ENCODE measurements around the gene MMP25. TPM values are rescaled to one million over a fixed set of nuclear protein-coding genes. Genes with fewer than 3 reads are reported as not detected.

MMP25 gene
- total RNA-seq, 1 experiment from 2014 or later, result 0.51 TPM

- Histone ChIP-seq H3K79me2 (ENCODE audit: low read length) (no peaks in the 10 kb centered on the region), H3F3A (ENCODE audit: low read length, unreplicated experiment) (no peaks in the 10 kb centered on the region), H3K36me3 (ENCODE audit: low read depth, low read length) (no peaks in the 10 kb centered on the region), H3K4me1 (ENCODE audit: insufficient read depth, low read length) (0 out of 2 replicates have a peak, but pooled peaks cover 4% of the 10 kb centered on the region), H2AFZ (ENCODE audit: low read length) (no peak overlapping the region), H3K9me2 (replicated peaks; ENCODE audit: low read length) (no peaks in the 10 kb centered on the region), H3K9me3 (ENCODE audit: low read length) (no peaks in the 10 kb centered on the region), H3K27me3 (ENCODE audit: low read length) (no peaks in the 10 kb centered on the region), H3K4me2 (ENCODE audit: low read length) (no peak overlapping the region), H3K27ac (ENCODE audit: low read length) (no peak overlapping the region), H3K9ac (ENCODE audit: low read length) (no peak overlapping the region), H4K20me1 (ENCODE audit: low read length) (no peaks in the 10 kb centered on the region), H3K4me3 (ENCODE audit: low read length) (no peak overlapping the region)
- ChIA-PET POLR2A (ENCODE audit: unreplicated experiment) (no interaction called here), CTCF (no interaction called here)
- intact Hi-C loops (cut with micrococcal nuclease), result no loop called here
- DNase-seq (no peak), ATAC-seq (no peak)
- TF ChIP-seq EZH2 (IDR thresholded peaks at IDR 0.05; ENCODE audit: low read length, unreplicated experiment), result no peak
- TF ChIP-seq, protein P1, sequence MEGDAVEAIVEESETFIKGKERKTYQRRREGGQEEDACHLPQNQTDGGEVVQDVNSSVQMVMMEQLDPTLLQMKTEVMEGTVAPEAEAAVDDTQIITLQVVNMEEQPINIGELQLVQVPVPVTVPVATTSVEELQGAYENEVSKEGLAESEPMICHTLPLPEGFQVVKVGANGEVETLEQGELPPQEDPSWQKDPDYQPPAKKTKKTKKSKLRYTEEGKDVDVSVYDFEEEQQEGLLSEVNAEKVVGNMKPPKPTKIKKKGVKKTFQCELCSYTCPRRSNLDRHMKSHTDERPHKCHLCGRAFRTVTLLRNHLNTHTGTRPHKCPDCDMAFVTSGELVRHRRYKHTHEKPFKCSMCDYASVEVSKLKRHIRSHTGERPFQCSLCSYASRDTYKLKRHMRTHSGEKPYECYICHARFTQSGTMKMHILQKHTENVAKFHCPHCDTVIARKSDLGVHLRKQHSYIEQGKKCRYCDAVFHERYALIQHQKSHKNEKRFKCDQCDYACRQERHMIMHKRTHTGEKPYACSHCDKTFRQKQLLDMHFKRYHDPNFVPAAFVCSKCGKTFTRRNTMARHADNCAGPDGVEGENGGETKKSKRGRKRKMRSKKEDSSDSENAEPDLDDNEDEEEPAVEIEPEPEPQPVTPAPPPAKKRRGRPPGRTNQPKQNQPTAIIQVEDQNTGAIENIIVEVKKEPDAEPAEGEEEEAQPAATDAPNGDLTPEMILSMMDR (conservative IDR thresholded peaks at IDR 0.05; ENCODE audit: low read depth, low read length), result no peak
- TF ChIP-seq EZH2phosphoT487 (IDR thresholded peaks at IDR 0.05; ENCODE audit: borderline replicate concordance, low read length), result no peak
- no TSS peak for BruUV-seq (replicated peaks)
Measured at GRCh38 chr16:3101841-3102470, 55.6 kb downstream of the MMP25 start.

DNA sequence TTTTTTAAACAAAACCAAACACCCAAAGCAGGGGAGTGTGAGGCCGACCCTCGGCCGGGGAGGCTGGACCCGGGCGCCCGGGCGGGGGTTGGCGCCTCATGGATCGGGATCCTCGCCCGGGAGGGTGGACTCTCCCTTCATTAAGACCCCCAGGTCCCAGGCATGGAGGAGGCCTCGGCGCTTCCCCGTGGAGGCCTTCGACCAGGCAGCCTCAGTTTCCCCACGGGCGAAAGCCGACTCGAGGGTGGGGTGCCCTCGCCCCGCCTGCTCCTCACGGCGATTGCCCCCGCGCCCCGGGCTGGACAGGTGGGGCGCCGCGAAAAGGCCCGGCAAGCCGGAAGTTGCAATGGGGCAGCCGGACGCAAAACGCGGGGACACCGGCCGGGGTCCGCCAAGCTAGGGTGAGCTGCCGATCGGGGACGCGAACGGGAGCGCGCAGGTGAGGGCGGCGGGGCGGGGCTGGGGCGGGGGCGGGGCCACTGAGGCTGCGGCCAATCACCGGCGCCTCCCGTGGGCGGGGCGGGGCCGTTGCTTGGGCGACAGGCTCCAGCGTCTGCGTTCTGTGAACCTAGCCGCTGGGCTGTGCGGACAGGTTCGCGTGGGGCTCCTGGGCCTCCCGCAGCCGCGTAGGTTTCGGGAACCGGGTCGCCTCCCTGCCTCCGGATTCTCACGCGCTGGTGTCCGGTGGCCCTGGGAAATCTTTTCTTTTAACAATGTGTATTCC is 60.0 kb downstream of the MMP25 start:
- Histone ChIP-seq H4K20me1 (ENCODE audit: low read length) (no peaks in the 10 kb centered on the region), H3K4me3 (ENCODE audit: low read length) (peak overlapping the region; percentile 84), H3K9ac (ENCODE audit: low read length) (peak overlapping the region; percentile 90), H3F3A (ENCODE audit: low read length, unreplicated experiment) (no peaks in the 10 kb centered on the region), H3K27ac (ENCODE audit: low read length) (no peak overlapping the region), H3K9me2 (replicated peaks; ENCODE audit: low read length) (no peaks in the 10 kb centered on the region), H3K79me2 (ENCODE audit: low read length) (no peaks in the 10 kb centered on the region), H3K27me3 (ENCODE audit: low read length) (no peaks in the 10 kb centered on the region), H3K4me2 (ENCODE audit: low read length) (peak overlapping the region; percentile 93), H3K9me3 (ENCODE audit: low read length) (no peaks in the 10 kb centered on the region), H3K4me1 (ENCODE audit: insufficient read depth, low read length) (peaks cover 3% of the 10 kb centered on the region; the same call in 1 of the 2 replicates), H2AFZ (ENCODE audit: low read length) (peak overlapping the region; percentile 95), H3K36me3 (ENCODE audit: low read depth, low read length) (no peaks in the 10 kb centered on the region)
- intact Hi-C loops (cut with micrococcal nuclease), result no loop called here
- TF ChIP-seq, protein P1 (conservative IDR thresholded peaks at IDR 0.05; ENCODE audit: low read depth, low read length), result no peak
- TF ChIP-seq EZH2phosphoT487 (IDR thresholded peaks at IDR 0.05; ENCODE audit: borderline replicate concordance, low read length) (no peak), EZH2 (IDR thresholded peaks at IDR 0.05; ENCODE audit: low read length, unreplicated experiment) (no peak)
- DNase-seq (peak; percentile 81), ATAC-seq (peak; percentile 97)
- ChIA-PET POLR2A (ENCODE audit: unreplicated experiment) (interaction anchor here (0.6 to 0.7 kb wide), 3 partner anchors 8 to 128 kb away, joined by 9 to 15 read pairs (median 11); partner anchors contain the start of gene ZNF200), CTCF (no interaction called here)
- no TSS peak for BruUV-seq (replicated peaks)

Other genes with a start within 250 kb of the MMP25 start
- gene PRSS41, start 248.1 kb upstream of the MMP25 start, total RNA-seq (2014; rRNA removed), result not detected in 2 replicates
- gene PRSS21, start 229.3 kb upstream of the MMP25 start, total RNA-seq (2014; rRNA removed), result not detected in 2 replicates
- gene ZG16B, start 216.3 kb upstream of the MMP25 start, total RNA-seq (2014; rRNA removed), result 8.6 and 17.0 TPM in 2 replicates
- 36.9 and 42.5 TPM in 2 replicates for gene PRSS22, start 188.4 kb upstream of the MMP25 start, total RNA-seq (2014; rRNA removed)
- gene FLYWCH2, start 163.3 kb upstream of the MMP25 start, total RNA-seq (2014; rRNA removed), result 92.0 and 100 TPM in 2 replicates
- gene FLYWCH1, start 134.6 kb upstream of the MMP25 start, total RNA-seq (2014; rRNA removed), result 41.4 and 54.7 TPM in 2 replicates
- 3.6 and 7.1 TPM in 2 replicates for gene KREMEN2, start 82.3 kb upstream of the MMP25 start, total RNA-seq (2014; rRNA removed)
- gene PAQR4, start 77.2 kb upstream of the MMP25 start, total RNA-seq (2014; rRNA removed), result 37.9 and 45.0 TPM in 2 replicates
- gene PKMYT1, start 66.1 kb upstream of the MMP25 start, total RNA-seq (2014; rRNA removed), result 51.9 and 109 TPM in 2 replicates
- gene CLDN9, start 33.6 kb upstream of the MMP25 start, total RNA-seq (2014; rRNA removed), result 0.33 and 1.2 TPM in 2 replicates
- gene CLDN6, start 28.4 kb upstream of the MMP25 start, total RNA-seq (2014; rRNA removed), result not detected in 2 replicates
- 667 and 713 TPM in 2 replicates for gene TNFRSF12A, start 26.2 kb upstream of the MMP25 start, total RNA-seq (2014; rRNA removed)
- 56.4 and 56.6 TPM in 2 replicates for gene HCFC1R1, start 22.6 kb upstream of the MMP25 start, total RNA-seq (2014; rRNA removed)
- gene THOC6, start 22.5 kb upstream of the MMP25 start, total RNA-seq (2014; rRNA removed), result 40.3 and 47.3 TPM in 2 replicates
- 16.3 and 27.7 TPM in 2 replicates for gene BICDL2, start 9.6 kb upstream of the MMP25 start, total RNA-seq (2014; rRNA removed)
- gene IL32, start 19.1 kb downstream of the MMP25 start, total RNA-seq (2014; rRNA removed), result 8.8 and 10.8 TPM in 2 replicates
- gene ZSCAN10, start 52.7 kb downstream of the MMP25 start, total RNA-seq (2014; rRNA removed), result not detected in 2 replicates
- gene ZNF205, start 66.0 kb downstream of the MMP25 start, total RNA-seq (2014; rRNA removed), result 19.0 and 27.0 TPM in 2 replicates
- 3.6 and 9.6 TPM in 2 replicates for gene ZNF213, start 88.5 kb downstream of the MMP25 start, total RNA-seq (2014; rRNA removed)
- not detected in 2 replicates for gene OR1F1, start 141.6 kb downstream of the MMP25 start, total RNA-seq (2014; rRNA removed)
- 4.7 and 5.0 TPM in 2 replicates for gene ZNF200, start 188.6 kb downstream of the MMP25 start, total RNA-seq (2014; rRNA removed)
- 0.04 TPM in 1 of 2 replicates, not detected in the other for gene MEFV, start 210.1 kb downstream of the MMP25 start, total RNA-seq (2014; rRNA removed)
- 52.2 and 68.7 TPM in 2 replicates for gene ZNF263, start 236.9 kb downstream of the MMP25 start, total RNA-seq (2014; rRNA removed)

All from PC-3 (cell line).